Measurements from ENCODE around the gene RYR2.

DNA sequence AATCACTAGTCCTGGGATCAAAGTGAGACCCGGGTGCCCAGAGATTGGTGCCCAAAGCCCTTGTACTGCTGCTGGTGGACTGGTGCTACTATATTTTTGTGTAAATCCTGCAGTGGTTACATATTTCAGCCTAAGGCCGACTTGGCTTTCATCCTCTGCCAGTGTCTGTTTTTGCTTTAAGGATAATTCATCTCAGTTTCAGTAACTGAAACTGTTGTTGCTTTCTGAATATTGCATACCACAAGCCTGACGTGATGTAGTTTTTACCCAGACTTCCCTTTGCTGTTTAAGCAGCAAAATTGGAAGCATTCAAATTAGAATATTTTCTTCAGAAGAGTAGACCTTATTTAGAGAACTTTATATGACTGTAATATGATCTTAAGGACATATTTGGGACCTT, 341.8 kb downstream of the RYR2 start:
- TF ChIP-seq, protein P1, sequence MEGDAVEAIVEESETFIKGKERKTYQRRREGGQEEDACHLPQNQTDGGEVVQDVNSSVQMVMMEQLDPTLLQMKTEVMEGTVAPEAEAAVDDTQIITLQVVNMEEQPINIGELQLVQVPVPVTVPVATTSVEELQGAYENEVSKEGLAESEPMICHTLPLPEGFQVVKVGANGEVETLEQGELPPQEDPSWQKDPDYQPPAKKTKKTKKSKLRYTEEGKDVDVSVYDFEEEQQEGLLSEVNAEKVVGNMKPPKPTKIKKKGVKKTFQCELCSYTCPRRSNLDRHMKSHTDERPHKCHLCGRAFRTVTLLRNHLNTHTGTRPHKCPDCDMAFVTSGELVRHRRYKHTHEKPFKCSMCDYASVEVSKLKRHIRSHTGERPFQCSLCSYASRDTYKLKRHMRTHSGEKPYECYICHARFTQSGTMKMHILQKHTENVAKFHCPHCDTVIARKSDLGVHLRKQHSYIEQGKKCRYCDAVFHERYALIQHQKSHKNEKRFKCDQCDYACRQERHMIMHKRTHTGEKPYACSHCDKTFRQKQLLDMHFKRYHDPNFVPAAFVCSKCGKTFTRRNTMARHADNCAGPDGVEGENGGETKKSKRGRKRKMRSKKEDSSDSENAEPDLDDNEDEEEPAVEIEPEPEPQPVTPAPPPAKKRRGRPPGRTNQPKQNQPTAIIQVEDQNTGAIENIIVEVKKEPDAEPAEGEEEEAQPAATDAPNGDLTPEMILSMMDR (IDR thresholded peaks at IDR 0.05): no peak
- no peak for TF ChIP-seq POLR2A (IDR thresholded peaks at IDR 0.05)
